ENCODE data around the gene BRF1.

DNA sequence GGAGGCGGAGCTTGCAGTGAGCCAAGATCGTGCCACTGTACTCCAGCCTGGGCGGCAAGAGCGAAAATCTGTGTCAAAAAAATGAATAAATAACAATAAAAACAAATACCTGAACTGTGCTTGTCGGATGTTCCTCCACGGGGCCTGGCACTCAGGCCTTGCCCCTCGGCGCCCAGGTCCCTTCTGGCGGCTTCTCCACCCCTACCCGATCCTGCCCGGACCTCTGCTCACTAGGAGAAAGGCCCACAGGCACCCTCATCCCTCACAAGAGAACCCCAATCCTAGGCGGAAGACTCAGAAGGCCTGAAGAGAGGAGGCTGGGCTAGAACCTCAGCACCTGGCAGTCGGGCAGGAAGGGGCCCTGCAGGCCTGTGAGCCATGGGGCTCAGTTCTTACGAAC is 73.5 kb downstream of the BRF1 start:
- TF ChIP-seq, protein P1, sequence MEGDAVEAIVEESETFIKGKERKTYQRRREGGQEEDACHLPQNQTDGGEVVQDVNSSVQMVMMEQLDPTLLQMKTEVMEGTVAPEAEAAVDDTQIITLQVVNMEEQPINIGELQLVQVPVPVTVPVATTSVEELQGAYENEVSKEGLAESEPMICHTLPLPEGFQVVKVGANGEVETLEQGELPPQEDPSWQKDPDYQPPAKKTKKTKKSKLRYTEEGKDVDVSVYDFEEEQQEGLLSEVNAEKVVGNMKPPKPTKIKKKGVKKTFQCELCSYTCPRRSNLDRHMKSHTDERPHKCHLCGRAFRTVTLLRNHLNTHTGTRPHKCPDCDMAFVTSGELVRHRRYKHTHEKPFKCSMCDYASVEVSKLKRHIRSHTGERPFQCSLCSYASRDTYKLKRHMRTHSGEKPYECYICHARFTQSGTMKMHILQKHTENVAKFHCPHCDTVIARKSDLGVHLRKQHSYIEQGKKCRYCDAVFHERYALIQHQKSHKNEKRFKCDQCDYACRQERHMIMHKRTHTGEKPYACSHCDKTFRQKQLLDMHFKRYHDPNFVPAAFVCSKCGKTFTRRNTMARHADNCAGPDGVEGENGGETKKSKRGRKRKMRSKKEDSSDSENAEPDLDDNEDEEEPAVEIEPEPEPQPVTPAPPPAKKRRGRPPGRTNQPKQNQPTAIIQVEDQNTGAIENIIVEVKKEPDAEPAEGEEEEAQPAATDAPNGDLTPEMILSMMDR (IDR thresholded peaks at IDR 0.05), result no peak
- no peak for TF ChIP-seq POLR2A (IDR thresholded peaks at IDR 0.05)
- TF ChIP-seq POLR2AphosphoS5 (IDR thresholded peaks at IDR 0.05; ENCODE audit: insufficient read depth in 1 of 2, low read depth in 1 of 2), result no peak
